H9 (cell line): ENCODE data around the gene ZNF84. TPM values are rescaled to one million over a fixed set of nuclear protein-coding genes. Genes with fewer than 3 reads are reported as not detected.

Source experiments
- DNase-seq: peaks from one replicate; pipeline ENCODE4 v3.0.0-alpha.2; 2017
- H2AFZ ChIP-seq: one replicate; pipeline ENCODE4 v1.6.1; 2013; ENCODE audit warnings: mild to moderate bottlenecking, low read length, control low read depth, moderate library complexity
- H2AK5ac ChIP-seq: 2 replicates; pipeline ENCODE4 v1.6.1; 2013; ENCODE audit warnings: low read length, control low read depth, mixed read lengths; ENCODE audit not compliant: insufficient read length
- H2BK120ac ChIP-seq: one replicate; pipeline ENCODE4 v1.6.1; 2013; ENCODE audit warnings: low read depth, mild to moderate bottlenecking, low read length, control low read depth, inconsistent platforms; ENCODE audit not compliant: poor library complexity, severe bottlenecking
- H2BK12ac ChIP-seq: 2 replicates; pipeline ENCODE4 v1.6.1; 2013; ENCODE audit warnings: low read length, control low read depth, mixed read lengths, low read depth; ENCODE audit not compliant: insufficient read length
- H2BK15ac ChIP-seq: 2 replicates; pipeline ENCODE4 v1.6.1; 2013; ENCODE audit warnings: low read depth, low read length, control low read depth
- H2BK20ac ChIP-seq: one replicate; pipeline ENCODE4 v1.6.1; 2013; ENCODE audit warnings: low read depth, mild to moderate bottlenecking, low read length, control low read depth, inconsistent platforms; ENCODE audit not compliant: poor library complexity, severe bottlenecking
- H2BK5ac ChIP-seq: 2 replicates; pipeline ENCODE4 v1.6.1; 2013; ENCODE audit warnings: low read length, control low read depth, mixed read lengths; ENCODE audit not compliant: insufficient read length
- H3K14ac ChIP-seq: 2 replicates; pipeline ENCODE4 v1.6.1; 2013; ENCODE audit warnings: low read length, control low read depth; ENCODE audit not compliant: insufficient read depth
- H3K18ac ChIP-seq: 2 replicates; pipeline ENCODE4 v1.6.1; 2013; ENCODE audit warnings: low read depth, mild to moderate bottlenecking, mixed read lengths, low read length, control low read depth; ENCODE audit not compliant: insufficient read length
- H3K23ac ChIP-seq: 2 replicates; pipeline ENCODE4 v1.6.1; 2013; ENCODE audit warnings: low read length, control low read depth, mixed read lengths, low read depth; ENCODE audit not compliant: insufficient read length
- H3K23me2 ChIP-seq: 2 replicates; pipeline ENCODE4 v1.6.1; 2013; ENCODE audit warnings: low read depth, mild to moderate bottlenecking, mixed read lengths, low read length, control low read depth; ENCODE audit not compliant: insufficient read length, poor library complexity, severe bottlenecking
- H3K27ac ChIP-seq: 2 replicates; pipeline ENCODE4 v1.5.1; 2013; ENCODE audit warnings: low read length, control low read depth, mixed read lengths, low read depth; ENCODE audit not compliant: insufficient read length
- H3K27me3 ChIP-seq: 2 replicates; pipeline ENCODE4 v1.6.1; 2013; ENCODE audit warnings: low read length, control low read depth, inconsistent platforms; ENCODE audit not compliant: insufficient read depth
- H3K4ac ChIP-seq: 2 replicates; pipeline ENCODE4 v1.6.1; 2013; ENCODE audit warnings: low read depth, mild to moderate bottlenecking, control low read depth, inconsistent platforms, low read length, moderate library complexity
- H3K4me1 ChIP-seq: 2 replicates; pipeline ENCODE4 v1.6.1; 2013; ENCODE audit warnings: low read length, control low read depth, inconsistent platforms; ENCODE audit not compliant: insufficient read depth
- H3K4me2 ChIP-seq: 2 replicates; pipeline ENCODE4 v1.6.1; 2013; ENCODE audit warnings: low read length, control low read depth, mixed read lengths; ENCODE audit not compliant: insufficient read length, insufficient read depth
- H3K56ac ChIP-seq: 2 replicates; pipeline ENCODE4 v1.6.1; 2013; ENCODE audit warnings: low read depth, mild to moderate bottlenecking, mixed read lengths, low read length, control low read depth; ENCODE audit not compliant: insufficient read length
- H3K79me1 ChIP-seq: 2 replicates; pipeline ENCODE4 v1.6.1; 2013; ENCODE audit warnings: low read depth, mild to moderate bottlenecking, moderate library complexity, low read length, control low read depth, inconsistent platforms; ENCODE audit not compliant: insufficient read depth, poor library complexity, severe bottlenecking
- H3K79me2 ChIP-seq: 2 replicates; pipeline ENCODE4 v1.6.1; 2013; ENCODE audit warnings: low read length, control low read depth, inconsistent platforms; ENCODE audit not compliant: insufficient read depth
- H3K9ac ChIP-seq: 2 replicates; pipeline ENCODE4 v1.6.1; 2013; ENCODE audit warnings: low read length, control low read depth, mixed read lengths; ENCODE audit not compliant: insufficient read length; ENCODE audit errors: extremely low read depth
- H3K9me3 ChIP-seq: one replicate; pipeline ENCODE4 v1.6.1; 2013; ENCODE audit warnings: low read depth, low read length, inconsistent platforms; ENCODE audit not compliant: control insufficient read depth
- H3T11ph ChIP-seq: one replicate; pipeline ENCODE4 v1.6.1; 2013; ENCODE audit warnings: mild to moderate bottlenecking, low read length, control low read depth, inconsistent platforms
- H4K20me1 ChIP-seq: one replicate; pipeline ENCODE4 v1.6.1; 2013; ENCODE audit not compliant: control insufficient read depth, insufficient read length, insufficient read depth
- H4K5ac ChIP-seq: 2 replicates; pipeline ENCODE4 v1.6.1; 2013; ENCODE audit warnings: low read depth, mild to moderate bottlenecking, mixed read lengths, low read length, control low read depth; ENCODE audit not compliant: insufficient read length
- H4K8ac ChIP-seq: replicated peaks from 2 replicates; pipeline ENCODE4 v1.6.1; 2013; ENCODE audit warnings: low read length, control low read depth, mixed read lengths, low read depth; ENCODE audit not compliant: insufficient read length
- H4K91ac ChIP-seq: 2 replicates; pipeline ENCODE4 v1.6.1; 2013; ENCODE audit warnings: low read depth, mild to moderate bottlenecking, moderate library complexity, mixed read lengths, low read length, control low read depth; ENCODE audit not compliant: insufficient read length
- H3K27ac Mint-ChIP-seq, 3 experiments: 2 replicates in 2 of 3; 3 replicates in 1 of 3; pipeline ENCODE4 v1.8.0; 2020 to 2021; ENCODE audit warnings: mixed read lengths in 3 of 3, mild to moderate bottlenecking in 1 of 3, moderate library complexity in 1 of 3
- H3K27me3 Mint-ChIP-seq: 2 replicates; pipeline ENCODE4 v1.8.0; 2021; ENCODE audit warnings: low read depth, mild to moderate bottlenecking, moderate library complexity, mixed read lengths
- H3K36me3 Mint-ChIP-seq, 3 experiments: 2 replicates in 2 of 3; 3 replicates in 1 of 3; pipeline ENCODE4 v1.8.0; 2020 to 2021; ENCODE audit warnings: low read depth in 3 of 3, mixed read lengths in 3 of 3; ENCODE audit not compliant: insufficient read depth in 1 of 3
- H3K4me1 Mint-ChIP-seq, 2 experiments: 2 replicates each; pipeline ENCODE4 v1.8.0; 2020; ENCODE audit warnings: mixed read lengths in 2 of 2
- H3K4me3 Mint-ChIP-seq, 2 experiments: 2 replicates in 1 of 2; 3 replicates in 1 of 2; pipeline ENCODE4 v1.8.0; 2020 to 2021; ENCODE audit warnings: mild to moderate bottlenecking in 2 of 2, mixed read lengths in 2 of 2, moderate library complexity in 1 of 2
- H3K9me3 Mint-ChIP-seq, 2 experiments: 2 replicates in 1 of 2; 3 replicates in 1 of 2; pipeline ENCODE4 v1.8.0; 2020; ENCODE audit warnings: mild to moderate bottlenecking in 2 of 2, mixed read lengths in 2 of 2, moderate library complexity in 1 of 2
- WGBS: extraction: QIAGEN DNeasy Blood & Tissue Kit; methylation state at CpG from one replicate; pipeline ENCODE4 v1.1.7; 2013; ENCODE audit warnings: missing lambda C conversion rate, low lambda C conversion rate, mixed read lengths; ENCODE audit not compliant: insufficient read length; ENCODE audit errors: extremely low coverage; 5-methylcytosine and 5-hydroxymethylcytosine counted together
- total RNA-seq: library from RNA; stranded (reverse); gene quantifications from 2 replicates; pipeline ENCODE4 v1.2.1, GENCODE V29; 2021
- TF ChIP-seq, protein P1 (sequence below): fragments of 200-600 bp; sonication (generic); conservative IDR thresholded peaks from 3 replicates; pipeline ENCODE4 v1.8.0; 2021; ENCODE audit warnings: antibody characterized with exemption, mild to moderate bottlenecking

The ZNF84 gene
- total RNA-seq, 1 experiment from 2014 or later = 45.1 TPM

DNA sequence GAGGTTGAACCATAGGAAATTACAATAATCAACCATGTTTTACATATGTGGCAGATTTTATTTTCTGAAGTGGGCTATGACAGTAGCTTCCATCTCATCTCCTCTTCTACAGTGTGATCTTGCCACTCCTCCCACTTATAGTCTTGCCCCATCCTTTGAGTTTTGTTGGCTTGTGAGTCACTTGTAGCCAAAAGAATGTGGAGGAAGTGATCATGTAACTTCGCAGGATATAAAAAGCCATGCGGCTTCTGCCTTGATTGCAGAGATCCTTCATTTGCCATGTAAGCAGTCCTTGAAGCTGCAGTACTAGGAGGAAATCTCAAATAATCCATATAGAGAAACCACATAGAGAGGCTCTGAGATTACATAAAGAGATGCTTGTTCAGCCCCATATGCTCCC, 13.7 kb upstream of the ZNF84 start:
- Histone ChIP-seq H3K79me2 (no peaks in the 10 kb centered on the region), H4K91ac (no peak overlapping the region), H2BK120ac (no peak overlapping the region), H3K18ac (no peak overlapping the region), H2BK12ac (no peak overlapping the region), H2AK5ac (no peak overlapping the region), H3K56ac (no peak overlapping the region), H3K4me2 (no peak overlapping the region), H4K20me1 (no peaks in the 10 kb centered on the region), H3K27ac (no peak overlapping the region), H3K23ac (no peak overlapping the region), H3K27me3 (no peaks in the 10 kb centered on the region), H3K9ac (no peak overlapping the region), H2AFZ (no peak overlapping the region), H4K8ac (no peak overlapping the region), H3K14ac (no peak overlapping the region), H4K5ac (no peak overlapping the region), H3K23me2 (no peaks in the 10 kb centered on the region), H3K79me1 (no peaks in the 10 kb centered on the region), H3K9me3 (peaks cover 43% of the 10 kb centered on the region), H3K4ac (no peak overlapping the region), H3K4me1 (no peaks in the 10 kb centered on the region), H2BK15ac (no peak overlapping the region), H3T11ph (no peak overlapping the region), H2BK5ac (no peak overlapping the region), H2BK20ac (no peak overlapping the region)
- no CpG with 5 or more reads among the region's 2 CpGs for WGBS
- Mint-ChIP-seq H3K27me3 (no peaks in the 10 kb centered on the region; the same call in 1 of the 2 replicates), H3K4me3 (no peak overlapping the region), H3K36me3 (peaks cover 14 to 17% (median 14%) of the 10 kb centered on the region in 3 experiments), H3K4me1 (no peaks in the 10 kb centered on the region), H3K27ac (no peak overlapping the region), H3K9me3 (peaks cover 69 to 73% of the 10 kb centered on the region in 2 experiments)
- TF ChIP-seq, protein P1, sequence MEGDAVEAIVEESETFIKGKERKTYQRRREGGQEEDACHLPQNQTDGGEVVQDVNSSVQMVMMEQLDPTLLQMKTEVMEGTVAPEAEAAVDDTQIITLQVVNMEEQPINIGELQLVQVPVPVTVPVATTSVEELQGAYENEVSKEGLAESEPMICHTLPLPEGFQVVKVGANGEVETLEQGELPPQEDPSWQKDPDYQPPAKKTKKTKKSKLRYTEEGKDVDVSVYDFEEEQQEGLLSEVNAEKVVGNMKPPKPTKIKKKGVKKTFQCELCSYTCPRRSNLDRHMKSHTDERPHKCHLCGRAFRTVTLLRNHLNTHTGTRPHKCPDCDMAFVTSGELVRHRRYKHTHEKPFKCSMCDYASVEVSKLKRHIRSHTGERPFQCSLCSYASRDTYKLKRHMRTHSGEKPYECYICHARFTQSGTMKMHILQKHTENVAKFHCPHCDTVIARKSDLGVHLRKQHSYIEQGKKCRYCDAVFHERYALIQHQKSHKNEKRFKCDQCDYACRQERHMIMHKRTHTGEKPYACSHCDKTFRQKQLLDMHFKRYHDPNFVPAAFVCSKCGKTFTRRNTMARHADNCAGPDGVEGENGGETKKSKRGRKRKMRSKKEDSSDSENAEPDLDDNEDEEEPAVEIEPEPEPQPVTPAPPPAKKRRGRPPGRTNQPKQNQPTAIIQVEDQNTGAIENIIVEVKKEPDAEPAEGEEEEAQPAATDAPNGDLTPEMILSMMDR = no peak
- no peak for DNase-seq
